Ovary (tissue), 3 donors: Measurements from ENCODE around the gene GFER.

Source experiments
- CTCF ChIP-seq, 3 donors: fragments of 450-650 bp in 2 of 3; fragments of 200-600 bp in 1 of 3; IDR thresholded peaks; one replicate each; pipeline versions ENCODE4 v1.5.1 to v1.8.0; 2016 to 2022; ENCODE audit warnings: antibody characterized with exemption in 3 of 3, mild to moderate bottlenecking in 1 of 3
- EP300 ChIP-seq: sonication (generic); formaldehyde crosslinking; IDR thresholded peaks from one replicate; pipeline ENCODE4 v1.6.1; 2017; ENCODE audit warnings: antibody characterized with exemption
- POLR2A ChIP-seq: fragments of 450-650 bp; IDR thresholded peaks from one replicate; pipeline ENCODE4 v1.6.1; 2017; ENCODE audit warnings: antibody characterized with exemption, mild to moderate bottlenecking, moderate library complexity
- donor health status: DM: no; HTN: no; CAD: no.

GRCh38 chr16:2032285-2033056, 48.5 kb downstream of the GFER start:
- no peak for TF ChIP-seq CTCF (IDR thresholded peaks at IDR 0.05)
- no peak for TF ChIP-seq POLR2A
- no peak for TF ChIP-seq EP300
